Activated T-helper 1 cell treated with anti-CD3 and anti-CD28 coated beads, Interleukin-12 subunit alpha, Interleukin-12 subunit beta, Interleukin-2, Interleukin-4 antibody, amounts not matched to agents 30 ng/mL and 10 ng/mL and 1 ng/mL, durations not matched to agents 14 hours and 24 hours and 36 hours (primary cell): ENCODE data around the gene KIF1A. TPM values are rescaled to one million over a fixed set of nuclear protein-coding genes. Genes with fewer than 3 reads are reported as not detected.

ENCODE experiments used
- DNase-seq: peaks from one replicate; pipeline ENCODE4 v3.0.0; 2021; ENCODE audit warnings: low spot score
- H3K27ac Mint-ChIP-seq: one replicate; pipeline ENCODE4 v1.8.0; 2021; ENCODE audit warnings: mild to moderate bottlenecking, mixed read lengths
- H3K27me3 Mint-ChIP-seq: one replicate; pipeline ENCODE4 v1.8.0; 2022; ENCODE audit warnings: mild to moderate bottlenecking, moderate library complexity, mixed read lengths; ENCODE audit not compliant: insufficient read depth
- H3K36me3 Mint-ChIP-seq: one replicate; pipeline ENCODE4 v1.8.0; 2021; ENCODE audit warnings: low read depth, mixed read lengths
- H3K4me1 Mint-ChIP-seq: one replicate; pipeline ENCODE4 v1.8.0; 2021; ENCODE audit warnings: low read depth, mixed read lengths
- H3K4me3 Mint-ChIP-seq: one replicate; pipeline ENCODE4 v1.8.0; 2021; ENCODE audit warnings: mild to moderate bottlenecking, moderate library complexity, mixed read lengths
- H3K9me3 Mint-ChIP-seq: one replicate; pipeline ENCODE4 v1.8.0; 2021; ENCODE audit warnings: mixed read lengths
- intact Hi-C: fragments of 100-400 bp; cut with micrococcal nuclease; formaldehyde crosslinking; loops from one replicate; pipeline ENCODE4 v1.15.1; 2024
- total RNA-seq: library from RNA; stranded (reverse); gene quantifications from 2 replicates; pipeline ENCODE4 v1.2.3, GENCODE V29; 2022

KIF1A gene
- total RNA-seq, 1 donor from 2014 or later, result 0.83 TPM

GRCh38 chr2:240728827-240729226, 91.2 kb downstream of the KIF1A start:
- no peaks in the 10 kb centered on the region for H3K4me1 Mint-ChIP-seq
- intact Hi-C loops, result no loop called here
- no peak overlapping the region for H3K4me3 Mint-ChIP-seq
- no peaks in the 10 kb centered on the region for H3K36me3 Mint-ChIP-seq
- H3K9me3 Mint-ChIP-seq, result no peaks in the 10 kb centered on the region
- peaks cover 6% of the 10 kb centered on the region for H3K27me3 Mint-ChIP-seq
- DNase-seq, result no peak
- no peak overlapping the region for H3K27ac Mint-ChIP-seq

DNA sequence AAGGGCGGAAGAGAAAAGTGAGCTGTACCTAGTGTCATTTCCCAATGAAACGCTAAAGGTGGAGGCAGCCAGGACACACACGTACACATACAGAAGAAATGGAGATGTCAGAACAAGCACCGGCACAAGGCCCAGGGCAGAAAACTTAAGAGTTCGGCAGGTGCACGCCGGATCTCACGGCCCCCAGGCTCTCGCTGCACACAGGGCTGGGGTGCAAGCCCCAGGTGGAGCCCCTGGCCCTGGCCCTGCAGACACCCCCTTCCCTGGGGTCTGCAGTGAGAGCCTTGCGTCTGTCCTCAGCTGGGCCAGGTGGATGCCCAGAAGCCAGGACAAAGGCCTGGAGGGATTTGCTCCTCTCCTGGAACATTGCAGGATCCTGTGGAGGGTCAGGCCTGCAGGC, 91.7 kb downstream of the KIF1A start:
- Mint-ChIP-seq H3K4me1 (no peaks in the 10 kb centered on the region), H3K36me3 (no peaks in the 10 kb centered on the region), H3K27ac (no peak overlapping the region), H3K9me3 (no peaks in the 10 kb centered on the region), H3K4me3 (no peak overlapping the region), H3K27me3 (peaks cover 6% of the 10 kb centered on the region)
- no peak for DNase-seq
- intact Hi-C loops, result no loop called here

- intact Hi-C loops, result no loop called here
- Mint-ChIP-seq H3K27ac (no peak overlapping the region), H3K27me3 (peaks cover 6% of the 10 kb centered on the region), H3K9me3 (no peaks in the 10 kb centered on the region), H3K4me3 (no peak overlapping the region), H3K4me1 (no peaks in the 10 kb centered on the region), H3K36me3 (no peaks in the 10 kb centered on the region)
- DNase-seq, result no peak
These were observed 92.1 kb downstream of the KIF1A start for GRCh38 chr2:240727913-240728312.

GRCh38 chr2:240727439-240727838, 92.6 kb downstream of the KIF1A start:
- Mint-ChIP-seq H3K4me1 (no peaks in the 10 kb centered on the region), H3K4me3 (no peak overlapping the region), H3K27me3 (peaks cover 6% of the 10 kb centered on the region), H3K27ac (no peak overlapping the region), H3K9me3 (no peaks in the 10 kb centered on the region), H3K36me3 (no peaks in the 10 kb centered on the region)
- intact Hi-C loops, result no loop called here
- DNase-seq, result no peak

DNA sequence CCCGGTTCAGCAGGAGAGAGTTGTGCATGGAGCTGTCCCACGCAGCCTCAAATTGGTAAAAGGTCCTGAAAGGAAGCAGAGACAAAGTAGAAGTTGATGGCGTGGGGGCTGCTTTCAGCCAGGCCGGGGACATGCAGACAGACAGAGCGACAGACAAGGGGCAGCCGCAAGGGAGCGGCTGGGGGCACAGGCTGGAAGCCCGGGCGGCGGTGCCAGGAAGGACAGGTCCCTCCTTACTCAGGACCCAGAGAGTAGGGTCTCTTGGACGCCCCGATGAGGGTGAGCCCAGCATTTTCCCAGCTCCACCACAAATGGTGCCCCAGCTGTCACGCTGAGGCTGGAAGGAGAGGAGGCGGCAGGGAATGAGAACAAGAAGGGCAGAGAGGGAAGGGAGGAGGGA, 93.1 kb downstream of the KIF1A start:
- H3K27ac Mint-ChIP-seq, result no peak overlapping the region
- H3K4me1 Mint-ChIP-seq, result no peaks in the 10 kb centered on the region
- H3K27me3 Mint-ChIP-seq, result peaks cover 6% of the 10 kb centered on the region
- H3K4me3 Mint-ChIP-seq, result no peak overlapping the region
- H3K9me3 Mint-ChIP-seq, result no peaks in the 10 kb centered on the region
- intact Hi-C loops, result no loop called here
- DNase-seq, result no peak
- H3K36me3 Mint-ChIP-seq, result no peaks in the 10 kb centered on the region

- Mint-ChIP-seq H3K36me3 (no peaks in the 10 kb centered on the region), H3K27me3 (peaks cover 3% of the 10 kb centered on the region), H3K4me3 (no peak overlapping the region), H3K4me1 (no peaks in the 10 kb centered on the region), H3K27ac (no peak overlapping the region), H3K9me3 (no peaks in the 10 kb centered on the region)
- DNase-seq, result no peak
- intact Hi-C loops, result no loop called here
These were observed 94.3 kb downstream of the KIF1A start for GRCh38 chr2:240725671-240726070.

DNA sequence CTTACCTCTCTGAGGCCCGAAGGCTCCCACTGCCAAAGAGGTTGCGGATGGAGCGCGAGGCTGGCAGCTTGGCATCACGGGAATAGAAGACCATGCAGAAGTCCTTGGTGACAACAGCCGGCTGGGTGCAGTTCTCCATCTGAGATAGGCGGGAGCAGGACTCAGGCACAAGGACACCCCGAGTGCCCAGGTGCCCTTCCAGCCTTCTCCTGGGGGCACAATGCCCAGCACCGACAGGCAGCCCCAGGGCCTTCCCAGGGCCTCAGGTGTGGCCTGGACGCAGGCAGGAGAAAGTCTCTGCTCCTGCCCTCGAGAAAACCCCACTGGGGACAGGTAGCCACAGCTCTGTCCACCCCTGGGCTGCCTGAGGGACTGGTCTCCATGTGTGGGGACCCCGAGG, 94.8 kb downstream of the KIF1A start:
- no peak for DNase-seq
- no peaks in the 10 kb centered on the region for H3K36me3 Mint-ChIP-seq
- H3K4me1 Mint-ChIP-seq, result no peaks in the 10 kb centered on the region
- H3K27me3 Mint-ChIP-seq, result peaks cover 3% of the 10 kb centered on the region
- H3K4me3 Mint-ChIP-seq, result no peak overlapping the region
- H3K9me3 Mint-ChIP-seq, result no peaks in the 10 kb centered on the region
- intact Hi-C loops, result no loop called here
- H3K27ac Mint-ChIP-seq, result no peak overlapping the region

- H3K27ac Mint-ChIP-seq, result no peak overlapping the region
- no peak for DNase-seq
- H3K36me3 Mint-ChIP-seq, result no peaks in the 10 kb centered on the region
- no peaks in the 10 kb centered on the region for H3K4me1 Mint-ChIP-seq
- peaks cover 3% of the 10 kb centered on the region for H3K27me3 Mint-ChIP-seq
- H3K4me3 Mint-ChIP-seq, result no peak overlapping the region
- H3K9me3 Mint-ChIP-seq, result no peaks in the 10 kb centered on the region
- intact Hi-C loops, result no loop called here
These were observed 95.6 kb downstream of the KIF1A start for GRCh38 chr2:240724431-240724830.

DNA sequence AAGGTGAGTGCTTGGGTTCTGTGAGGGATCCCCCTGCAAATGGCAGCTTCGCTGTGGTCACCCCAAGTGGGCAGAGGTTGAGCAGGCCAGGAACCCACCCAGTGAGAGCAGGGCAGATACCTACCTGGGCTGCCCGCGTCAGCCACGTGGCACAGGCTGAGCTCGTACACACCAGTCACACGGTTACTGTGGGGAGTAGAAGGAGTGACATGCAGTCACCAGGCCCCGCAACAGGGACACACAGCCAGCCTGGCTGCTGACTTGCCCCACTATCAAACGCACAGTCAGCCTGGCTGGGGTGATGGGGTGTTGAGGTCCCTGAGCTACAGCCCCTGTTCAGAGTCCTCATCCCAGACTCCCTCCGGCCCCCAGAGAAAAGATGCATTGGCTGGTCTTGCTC, 96.2 kb downstream of the KIF1A start:
- no peak overlapping the region for H3K27ac Mint-ChIP-seq
- no peak for DNase-seq
- no peaks in the 10 kb centered on the region for H3K4me1 Mint-ChIP-seq
- no peak overlapping the region for H3K4me3 Mint-ChIP-seq
- no peaks in the 10 kb centered on the region for H3K9me3 Mint-ChIP-seq
- H3K27me3 Mint-ChIP-seq, result no peaks in the 10 kb centered on the region
- no peaks in the 10 kb centered on the region for H3K36me3 Mint-ChIP-seq
- intact Hi-C loops, result no loop called here

DNA sequence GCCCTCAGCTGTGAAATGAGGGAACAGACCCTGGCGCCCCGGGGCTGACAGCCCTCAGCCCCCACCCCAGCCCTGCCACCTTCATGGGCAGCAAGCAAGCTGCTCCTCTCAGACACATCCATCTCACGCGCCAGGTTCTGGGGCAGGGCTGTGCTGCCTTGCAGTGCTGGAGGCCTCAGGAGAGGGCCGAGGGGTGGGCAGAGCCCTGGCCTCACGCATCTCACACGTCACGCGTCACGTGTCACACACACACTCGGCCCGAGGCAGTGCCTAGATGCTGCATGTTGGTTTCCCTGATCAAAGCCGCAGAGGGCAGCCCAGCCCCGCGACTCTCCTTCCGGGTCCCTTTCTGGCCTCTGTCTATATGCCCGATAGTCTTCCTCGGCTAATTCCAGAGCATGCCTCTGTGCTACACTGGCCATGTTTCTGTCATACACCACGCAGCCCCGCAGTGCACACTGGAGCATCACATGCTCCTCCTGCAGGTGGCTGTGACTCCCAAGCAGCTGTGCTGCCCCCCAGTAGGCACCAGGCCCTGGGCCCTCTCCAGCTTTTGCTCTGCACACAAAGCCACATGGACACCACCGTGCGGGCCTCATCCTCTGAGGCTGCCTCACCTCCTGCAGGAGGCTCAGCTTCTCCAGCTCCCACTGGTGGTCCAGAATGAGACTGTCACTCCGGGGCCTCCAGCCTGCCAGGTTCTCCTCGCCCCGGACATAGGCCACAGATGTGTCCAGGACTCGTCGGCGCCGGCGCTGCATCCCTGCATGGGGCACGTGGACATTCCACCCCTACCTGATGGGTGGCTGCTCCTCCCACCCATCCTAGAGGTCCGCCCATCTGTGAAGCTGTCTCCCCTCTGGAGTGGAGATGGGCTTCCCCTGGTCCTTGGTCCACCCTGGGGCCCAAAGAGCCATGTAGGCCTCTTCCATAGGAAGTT, 97.0 kb downstream of the KIF1A start:
- DNase-seq, result no peak
- H3K27ac Mint-ChIP-seq, result no peak overlapping the region
- intact Hi-C loops, result no loop called here
- no peak overlapping the region for H3K4me3 Mint-ChIP-seq
- no peaks in the 10 kb centered on the region for H3K36me3 Mint-ChIP-seq
- no peaks in the 10 kb centered on the region for H3K27me3 Mint-ChIP-seq
- H3K4me1 Mint-ChIP-seq, result no peaks in the 10 kb centered on the region
- no peaks in the 10 kb centered on the region for H3K9me3 Mint-ChIP-seq

GRCh38 chr2:240722376-240722775, 97.6 kb downstream of the KIF1A start:
- H3K9me3 Mint-ChIP-seq, result no peaks in the 10 kb centered on the region
- no peaks in the 10 kb centered on the region for H3K4me1 Mint-ChIP-seq
- H3K4me3 Mint-ChIP-seq, result no peak overlapping the region
- intact Hi-C loops, result no loop called here
- no peak for DNase-seq
- no peaks in the 10 kb centered on the region for H3K36me3 Mint-ChIP-seq
- no peak overlapping the region for H3K27ac Mint-ChIP-seq
- no peaks in the 10 kb centered on the region for H3K27me3 Mint-ChIP-seq

- no peak overlapping the region for H3K27ac Mint-ChIP-seq
- no peak overlapping the region for H3K4me3 Mint-ChIP-seq
- H3K27me3 Mint-ChIP-seq, result no peaks in the 10 kb centered on the region
- H3K36me3 Mint-ChIP-seq, result no peaks in the 10 kb centered on the region
- DNase-seq, result no peak
- intact Hi-C loops, result no loop called here
- H3K4me1 Mint-ChIP-seq, result no peaks in the 10 kb centered on the region
- H3K9me3 Mint-ChIP-seq, result no peaks in the 10 kb centered on the region
These were observed 98.3 kb downstream of the KIF1A start for GRCh38 chr2:240721596-240722180.

DNA sequence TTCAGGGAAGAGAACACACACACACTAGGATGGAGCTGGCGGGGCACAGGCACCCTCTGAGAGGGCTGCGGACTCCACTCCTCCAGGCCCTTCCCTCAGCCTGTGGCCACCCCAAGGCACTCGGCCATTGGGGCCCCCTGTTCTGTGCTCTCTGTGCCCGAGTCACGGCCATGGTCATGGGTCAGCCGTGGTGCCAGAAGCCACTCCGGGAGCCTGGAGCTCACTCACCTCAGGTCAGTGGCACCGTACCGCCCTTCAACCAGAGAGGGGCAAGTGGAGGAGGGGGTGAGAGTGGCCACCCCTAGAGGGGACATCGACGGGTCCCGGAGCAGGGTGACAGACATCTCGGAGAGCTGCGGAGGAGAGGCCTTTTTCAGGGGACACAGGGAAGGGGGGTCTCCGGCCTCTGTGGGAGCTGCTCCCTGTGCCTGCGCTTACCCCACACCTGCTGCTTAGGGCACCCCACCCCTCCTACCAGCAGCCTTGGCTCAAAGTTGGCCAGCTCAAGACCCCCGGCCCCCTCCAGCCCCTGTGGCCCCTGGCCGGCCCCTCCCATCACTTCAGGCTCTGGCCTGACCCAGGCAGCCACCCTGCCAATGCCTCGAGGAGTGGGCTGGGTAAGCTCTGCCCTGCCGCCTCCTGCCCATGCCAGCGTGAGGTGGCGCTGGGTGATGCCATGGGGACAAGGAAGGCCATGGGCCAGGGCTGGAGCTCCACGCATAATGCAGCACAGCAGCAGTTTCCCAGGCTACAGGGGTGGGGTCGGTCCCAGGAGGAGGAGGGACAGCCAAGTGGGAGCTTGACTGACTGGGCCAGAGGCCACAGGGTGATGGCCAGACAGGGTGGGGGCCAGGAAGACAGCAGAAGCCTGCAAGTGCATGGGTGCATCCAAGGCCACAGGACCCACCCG, 99.1 kb downstream of the KIF1A start:
- Mint-ChIP-seq H3K4me1 (no peaks in the 10 kb centered on the region), H3K4me3 (no peak overlapping the region), H3K9me3 (no peaks in the 10 kb centered on the region), H3K36me3 (no peaks in the 10 kb centered on the region), H3K27me3 (no peaks in the 10 kb centered on the region), H3K27ac (no peak overlapping the region)
- intact Hi-C loops, result no loop called here
- DNase-seq, result no peak
